SK-N-SH (cell line): Measurements from ENCODE around the gene EEF2K. TPM values are rescaled to one million over a fixed set of nuclear protein-coding genes. Genes with fewer than 3 reads are reported as not detected.

ENCODE experiments used
- CTCF ChIA-PET: fragments of 300-600, 350-600 bp; formaldehyde crosslinking; extraction: SDS; loops from one replicate; lab custom pipeline; 2021; lab: Yijun Ruan, JAX
- POLR2A ChIA-PET: fragments of 350-600 bp; sonication (Branson Sonifier 250); formaldehyde crosslinking; extraction: SDS; loops from one replicate; lab custom pipeline; 2020; ENCODE audit warnings: antibody characterized with exemption, inconsistent platforms; lab: Yijun Ruan, JAX
- DNase-seq: peaks from one replicate; pipeline ENCODE4 v3.0.0; 2012
- H2AFZ ChIP-seq: fragments of 200-600 bp; sonication (generic); 2 replicates; pipeline ENCODE4 v1.8.1; 2016; ENCODE audit warnings: antibody characterized with exemption, mild to moderate bottlenecking, low read depth
- H3F3A ChIP-seq: fragments of 200-600 bp; sonication (generic); replicated peaks from 2 replicates; pipeline ENCODE3; 2016; ENCODE audit warnings: antibody characterized with exemption, mild to moderate bottlenecking; ENCODE audit not compliant: insufficient read depth
- H3K27ac ChIP-seq, 2 experiments: fragments of 200-500 bp in 1 of 2; fragments of 200-600 bp in 1 of 2; sonication (Bioruptor generic) in 1 of 2; sonication (generic), shearing (Covaris generic) in 1 of 2; 2 replicates each; pipeline versions ENCODE4 v1.5.1 to v1.6.1; 2014 to 2016; ENCODE audit warnings: low read depth in 2 of 2, inconsistent platforms in 1 of 2, low read length in 1 of 2, mild to moderate bottlenecking in 1 of 2, mixed read lengths in 1 of 2
- H3K27me3 ChIP-seq: fragments of 200-600 bp; sonication (generic), shearing (Covaris generic); 2 replicates; pipeline ENCODE4 v1.6.1; 2016; ENCODE audit warnings: mixed run types; ENCODE audit not compliant: insufficient read depth
- H3K36me3 ChIP-seq, 2 experiments: fragments of 200-500 bp in 1 of 2; fragments of 200-600 bp in 1 of 2; sonication (Bioruptor generic) in 1 of 2; sonication (generic) in 1 of 2; replicated peaks in 1 of 2; 2 replicates each; pipeline versions ENCODE3 to v1.5.1; 2014 to 2016; ENCODE audit warnings: low read length in 1 of 2, mild to moderate bottlenecking in 1 of 2; ENCODE audit not compliant: insufficient read depth in 2 of 2, control insufficient read depth in 1 of 2
- H3K4me1 ChIP-seq, 2 experiments: fragments of 200-500 bp in 1 of 2; fragments of 200-600 bp in 1 of 2; sonication (Bioruptor generic) in 1 of 2; sonication (generic), shearing (Covaris generic) in 1 of 2; 2 replicates each; pipeline versions ENCODE4 v1.5.1 to v1.6.1; 2014 to 2016; ENCODE audit warnings: low read depth in 1 of 2, low read length in 1 of 2, mixed run types in 1 of 2; ENCODE audit not compliant: insufficient read depth in 2 of 2, control insufficient read depth in 1 of 2
- H3K4me2 ChIP-seq: fragments of 200-600 bp; sonication (generic), shearing (Covaris generic); 2 replicates; pipeline ENCODE4 v1.6.1; 2017; ENCODE audit warnings: mixed run types
- H3K4me3 ChIP-seq, 2 experiments: fragments of 200-500 bp in 1 of 2; fragments of 200-600 bp in 1 of 2; sonication (Bioruptor generic) in 1 of 2; sonication (generic), shearing (Covaris generic) in 1 of 2; 2 replicates each; pipeline versions ENCODE4 v1.5.1 to v1.8.1; 2014 to 2016; ENCODE audit warnings: low read depth in 2 of 2, inconsistent platforms in 1 of 2, low read length in 1 of 2, mild to moderate bottlenecking in 1 of 2, mixed read lengths in 1 of 2, moderate library complexity in 1 of 2
- H3K79me2 ChIP-seq: fragments of 200-600 bp; sonication (generic); 2 replicates; pipeline ENCODE4 v1.8.1; 2017; ENCODE audit warnings: mild to moderate bottlenecking; ENCODE audit not compliant: insufficient read depth
- H3K9ac ChIP-seq: fragments of 200-600 bp; sonication (generic); 2 replicates; pipeline ENCODE4 v1.6.1; 2017; ENCODE audit warnings: mixed run types
- H3K9me2 ChIP-seq: fragments of 200-600 bp; sonication (generic); 2 replicates; pipeline ENCODE4 v1.6.1; 2017; ENCODE audit warnings: mixed run types
- H3K9me3 ChIP-seq: fragments of 200-600 bp; sonication (generic); 2 replicates; pipeline ENCODE4 v1.6.1; 2017; ENCODE audit warnings: mixed run types, mild to moderate bottlenecking, moderate library complexity
- H4K20me1 ChIP-seq: fragments of 200-600 bp; sonication (generic); 2 replicates; pipeline ENCODE4 v1.6.1; 2017; ENCODE audit warnings: mild to moderate bottlenecking, mixed run types; ENCODE audit not compliant: insufficient read depth
- CHD2 ChIP-seq: fragments of 150-350 bp; IDR thresholded peaks from 2 replicates; pipeline ENCODE4 v1.6.1; 2018; ENCODE audit warnings: low read length; ENCODE audit not compliant: partially characterized antibody
- EP300 ChIP-seq, 2 experiments: IDR thresholded peaks; 2 replicates each; pipeline versions ENCODE4 v1.4.0 to v1.6.1; 2012; ENCODE audit warnings: borderline replicate concordance in 1 of 2, low read depth in 1 of 2, low read length in 1 of 2
- EZH2phosphoT487 ChIP-seq: fragments of 200-600 bp; sonication (generic); IDR thresholded peaks from 2 replicates; pipeline ENCODE4 v1.6.1; 2017; ENCODE audit warnings: low read depth, mixed run types, mild to moderate bottlenecking, antibody characterized with exemption, moderate library complexity, borderline replicate concordance
- FOXM1 ChIP-seq: IDR thresholded peaks from 2 replicates; pipeline ENCODE4 v1.4.0; 2012; ENCODE audit warnings: low read depth, mild to moderate bottlenecking
- IRF3 ChIP-seq: fragments of 150-350 bp; IDR thresholded peaks from 2 replicates; pipeline ENCODE4 v1.6.1; 2016; ENCODE audit warnings: mild to moderate bottlenecking, low read depth, low read length
- MAX ChIP-seq: IDR thresholded peaks from 2 replicates; pipeline ENCODE4 v1.4.0; 2012; ENCODE audit warnings: low read depth
- MXI1 ChIP-seq: IDR thresholded peaks from 2 replicates; pipeline ENCODE4 v1.6.1; 2012; ENCODE audit warnings: mild to moderate bottlenecking, low read depth, low read length, improper control_type of control experiment
- NFIC ChIP-seq: IDR thresholded peaks from 2 replicates; pipeline ENCODE4 v1.4.0; 2012; ENCODE audit warnings: borderline replicate concordance
- RAD21 ChIP-seq: IDR thresholded peaks from 2 replicates; pipeline ENCODE4 v1.6.1; 2012; ENCODE audit warnings: mild to moderate bottlenecking, low read length
- REST ChIP-seq: IDR thresholded peaks from 2 replicates; pipeline ENCODE4 v1.6.1; 2012; ENCODE audit warnings: mild to moderate bottlenecking, low read depth, low read length, moderate library complexity
- RXRA ChIP-seq: IDR thresholded peaks from 2 replicates; pipeline ENCODE4 v1.4.0; 2012; ENCODE audit warnings: low read depth, mild to moderate bottlenecking, borderline replicate concordance
- SIN3A ChIP-seq: IDR thresholded peaks from 2 replicates; pipeline ENCODE4 v1.6.1; 2012; ENCODE audit warnings: low read depth, mild to moderate bottlenecking, low read length, moderate library complexity, borderline replicate concordance
- TAF1 ChIP-seq: IDR thresholded peaks from 2 replicates; pipeline ENCODE4 v1.6.1; 2012; ENCODE audit warnings: low read depth, mild to moderate bottlenecking, low read length, moderate library complexity, borderline replicate concordance
- TEAD4 ChIP-seq: IDR thresholded peaks from 2 replicates; pipeline ENCODE4 v1.4.0; 2012; ENCODE audit warnings: mild to moderate bottlenecking, borderline replicate concordance; ENCODE audit not compliant: insufficient read depth
- USF1 ChIP-seq: IDR thresholded peaks from 2 replicates; pipeline ENCODE4 v1.4.0; 2012; ENCODE audit warnings: low read depth, borderline replicate concordance
- YY1 ChIP-seq: IDR thresholded peaks from 2 replicates; pipeline ENCODE4 v1.4.0; 2012; ENCODE audit warnings: low read depth, mild to moderate bottlenecking
- ZBTB33 ChIP-seq: IDR thresholded peaks from 2 replicates; pipeline ENCODE4 v1.4.0; 2012; ENCODE audit warnings: low read depth, borderline replicate concordance
- WGBS: methylation state at CpG from one replicate; pipeline ENCODE4 v1.1.6; 2017; ENCODE audit warnings: low lambda C conversion rate; 5-methylcytosine and 5-hydroxymethylcytosine counted together
- polyA plus RNA-seq, 3 experiments: library from polyadenylated mRNA; depleted of rRNA; stranded (reverse); fragments of >200 nt; gene quantifications; 2 replicates each; pipeline ENCODE4 v1.2.3, GENCODE V29; 2012

Gene EEF2K
- polyA plus RNA-seq, 1 of the 3 experiments (the other 2 are of a cell fraction), result 8.0 TPM

GRCh38 chr16:22203091-22203490 lies 3.0 kb upstream of the EEF2K start:
- Histone ChIP-seq H3F3A (peaks cover 32% of the 10 kb centered on the region), H4K20me1 (peaks cover 4% of the 10 kb centered on the region), H3K79me2 (peaks cover 19% of the 10 kb centered on the region), H3K4me2 (no peak overlapping the region), H3K4me1 (peaks cover 7 to 14% of the 10 kb centered on the region in 2 experiments; a peak in 2 of 4 replicates), H3K9ac (no peak overlapping the region), H3K36me3 (no peaks in the 10 kb centered on the region), H3K9me3 (no peaks in the 10 kb centered on the region), H3K27me3 (no peaks in the 10 kb centered on the region), H3K27ac (no peak overlapping the region), H3K9me2 (no peaks in the 10 kb centered on the region), H2AFZ (no peak overlapping the region), H3K4me3 (no peak overlapping the region)
- WGBS, result 81% methylated on average over 5 of the region's 5 CpGs
- DNase-seq, result no peak
- TF ChIP-seq SIN3A (no peak), RAD21 (no peak), USF1 (no peak), TEAD4 (no peak), FOXM1 (no peak), TAF1 (no peak), CHD2 (no peak), NFIC (no peak)
- ChIA-PET CTCF (interaction anchor here (1.3 to 5.6 kb wide), 3 partner anchors 12 to 97 kb away, joined by 3 to 66 read pairs (median 6); partner anchors contain the start of gene POLR3E), POLR2A (no interaction called here)

- H4K20me1 ChIP-seq, result peaks cover 4% of the 10 kb centered on the region
- H3K9me2 ChIP-seq, result no peaks in the 10 kb centered on the region
- peaks cover 23% of the 10 kb centered on the region for H3F3A ChIP-seq
- POLR2A ChIA-PET, result no interaction called here
- H3K79me2 ChIP-seq, result peaks cover 30% of the 10 kb centered on the region
- CTCF ChIA-PET, result interaction anchor here (1.0 to 5.6 kb wide), 8 partner anchors 9 to 117 kb away, joined by 3 to 66 read pairs (median 4); partner anchors contain the start of gene POLR3E
- WGBS, result 100% methylated on average over 2 of the region's 2 CpGs
- no peak overlapping the region for H3K27ac ChIP-seq
- no peaks in the 10 kb centered on the region for H3K9me3 ChIP-seq
- DNase-seq, result no peak
- H3K27me3 ChIP-seq, result no peaks in the 10 kb centered on the region
- no peak overlapping the region for H3K9ac ChIP-seq
- no peaks in the 10 kb centered on the region for H3K36me3 ChIP-seq
- H3K4me1 ChIP-seq, result peaks cover 7 to 9% of the 10 kb centered on the region in 2 experiments; a peak in 2 of 4 replicates
- no peak overlapping the region for H2AFZ ChIP-seq
- H3K4me2 ChIP-seq, result no peak overlapping the region
- no peak overlapping the region for H3K4me3 ChIP-seq
- TF ChIP-seq ZBTB33 (no peak), MXI1 (no peak), IRF3 (no peak), YY1 (no peak), FOXM1 (no peak), MAX (no peak), CHD2 (no peak), EZH2phosphoT487 (no peak), REST (no peak), RXRA (no peak), EP300 (IDR thresholded peaks at IDR 0.05; ENCODE audit: borderline replicate concordance in 1 of 2, low read depth in 1 of 2, low read length in 1 of 2) (no peak)
Observed at GRCh38 chr16:22204091-22204655, 1.9 kb upstream of the EEF2K start.
